Esophagus squamous epithelium (tissue), 4 donors: ENCODE results near the gene ARL11.

Experiments used
- POLR2A ChIP-seq, 4 donors: fragments of 450-650 bp; IDR thresholded peaks; one replicate each; pipeline ENCODE4 v1.6.1; 2017; ENCODE audit warnings: antibody characterized with exemption in 4 of 4, mild to moderate bottlenecking in 4 of 4, moderate library complexity in 3 of 4
- TF ChIP-seq, protein P1 (sequence below), 6 experiments: fragments of 450-650 bp in 4 of 6; fragments of 200-600 bp in 2 of 6; sonication (generic) in 2 of 6; IDR thresholded peaks; one replicate each; pipeline ENCODE4 v1.5.1; 2016 to 2019; ENCODE audit warnings: antibody characterized with exemption in 6 of 6, mild to moderate bottlenecking in 4 of 6, moderate library complexity in 4 of 6

DNA sequence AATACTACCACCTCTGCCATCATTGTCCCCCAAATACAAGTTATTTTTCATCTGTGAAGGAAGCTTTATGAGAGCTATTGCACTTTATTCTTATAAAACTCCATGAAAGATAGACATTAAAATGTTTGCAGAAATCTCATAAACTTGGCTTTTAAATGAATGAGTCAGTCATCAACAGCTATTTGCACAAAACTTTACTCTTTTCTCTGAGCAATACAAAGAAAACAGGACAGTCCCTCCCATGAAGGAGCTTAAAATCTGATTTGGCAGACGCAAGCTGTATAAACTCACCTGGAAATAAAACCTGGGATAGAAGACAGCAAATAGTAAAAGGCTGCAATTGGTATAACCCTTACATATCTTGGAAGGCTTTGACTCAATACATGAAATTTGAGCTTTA lies 26.3 kb upstream of the ARL11 start:
- TF ChIP-seq, protein P1, sequence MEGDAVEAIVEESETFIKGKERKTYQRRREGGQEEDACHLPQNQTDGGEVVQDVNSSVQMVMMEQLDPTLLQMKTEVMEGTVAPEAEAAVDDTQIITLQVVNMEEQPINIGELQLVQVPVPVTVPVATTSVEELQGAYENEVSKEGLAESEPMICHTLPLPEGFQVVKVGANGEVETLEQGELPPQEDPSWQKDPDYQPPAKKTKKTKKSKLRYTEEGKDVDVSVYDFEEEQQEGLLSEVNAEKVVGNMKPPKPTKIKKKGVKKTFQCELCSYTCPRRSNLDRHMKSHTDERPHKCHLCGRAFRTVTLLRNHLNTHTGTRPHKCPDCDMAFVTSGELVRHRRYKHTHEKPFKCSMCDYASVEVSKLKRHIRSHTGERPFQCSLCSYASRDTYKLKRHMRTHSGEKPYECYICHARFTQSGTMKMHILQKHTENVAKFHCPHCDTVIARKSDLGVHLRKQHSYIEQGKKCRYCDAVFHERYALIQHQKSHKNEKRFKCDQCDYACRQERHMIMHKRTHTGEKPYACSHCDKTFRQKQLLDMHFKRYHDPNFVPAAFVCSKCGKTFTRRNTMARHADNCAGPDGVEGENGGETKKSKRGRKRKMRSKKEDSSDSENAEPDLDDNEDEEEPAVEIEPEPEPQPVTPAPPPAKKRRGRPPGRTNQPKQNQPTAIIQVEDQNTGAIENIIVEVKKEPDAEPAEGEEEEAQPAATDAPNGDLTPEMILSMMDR (IDR thresholded peaks at IDR 0.05), result no peak
- no peak for TF ChIP-seq POLR2A (IDR thresholded peaks at IDR 0.05)
